GM12892 (cell line): Measurements from ENCODE around the gene TLE3.

Source experiments
- POLR2A ChIP-seq: IDR thresholded peaks from 2 replicates; pipeline ENCODE4 v1.6.1; 2011; ENCODE audit warnings: low read depth, low read length, control low read depth
- POLR2AphosphoS5 ChIP-seq: IDR thresholded peaks from 2 replicates; pipeline ENCODE4 v1.6.1; 2011; ENCODE audit warnings: low read depth, low read length, control low read depth
- TAF1 ChIP-seq: IDR thresholded peaks from 2 replicates; pipeline ENCODE4 v1.6.1; 2011; ENCODE audit warnings: low read depth, mild to moderate bottlenecking, control low read depth, low read length, borderline replicate concordance

DNA sequence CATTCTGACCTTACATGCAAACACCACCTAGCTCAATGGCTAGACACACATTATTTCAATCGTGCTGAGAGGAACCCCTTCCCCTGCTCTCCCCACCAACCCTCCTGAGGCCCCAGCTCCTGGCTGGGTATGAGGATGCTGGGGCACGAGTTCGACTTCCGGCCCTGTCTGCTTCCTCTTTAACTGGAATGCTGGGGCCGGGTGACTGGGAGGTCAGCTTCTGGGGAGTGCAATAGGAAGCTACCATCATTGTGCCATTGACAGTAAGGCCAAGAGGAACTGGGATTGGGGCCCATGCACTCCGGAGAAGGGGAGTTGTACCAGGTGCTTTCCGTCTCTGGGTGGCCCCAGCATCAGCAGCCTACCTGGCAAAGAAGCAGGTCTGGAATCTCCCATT is 15.6 kb upstream of the TLE3 start:
- no peak for TF ChIP-seq POLR2A
- no peak for TF ChIP-seq TAF1
- no peak for TF ChIP-seq POLR2AphosphoS5
